ENCODE data around the gene MAPK1.
A peak's percentile ranks its signal among the peaks of the same experiment; 100 is the strongest.

DNA sequence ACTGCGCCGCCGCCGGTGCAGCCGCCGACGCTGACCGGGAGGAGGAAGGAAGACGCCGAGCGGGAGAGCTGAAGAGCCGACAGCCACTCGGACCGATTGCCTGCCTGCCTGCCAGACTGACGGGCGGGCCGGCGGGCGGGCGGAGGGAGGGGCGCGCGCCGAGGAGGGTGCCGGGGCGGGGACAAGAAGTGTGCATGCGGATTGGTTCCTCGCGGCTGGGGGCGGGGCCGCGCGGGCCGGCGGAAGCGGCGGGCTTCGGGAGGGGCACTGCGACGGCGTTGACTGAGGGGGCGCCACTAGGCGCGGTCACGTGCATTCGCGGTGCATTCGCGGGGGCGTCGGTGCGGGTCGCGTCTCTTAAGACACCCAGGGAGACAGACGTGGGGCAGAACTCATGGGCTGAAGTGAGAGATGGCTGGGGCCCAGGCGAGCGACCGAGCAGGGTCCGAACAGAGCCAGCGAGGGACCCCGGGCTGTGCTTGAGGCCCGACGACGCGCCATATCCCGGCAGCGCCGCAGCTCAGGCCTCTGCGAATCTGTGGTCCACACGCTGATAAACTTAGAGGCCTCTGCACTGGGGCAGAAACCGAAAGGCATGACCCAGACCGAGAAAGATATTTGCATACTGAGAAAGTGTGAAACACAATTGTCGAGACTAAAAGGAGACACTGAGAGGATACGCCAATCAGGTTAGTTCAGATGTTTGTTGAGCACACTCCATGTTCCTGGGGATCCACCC lies at the start of gene MAPK1:
- peak; percentile 87 for TF ChIP-seq POLR2AphosphoS5 (IDR thresholded peaks at IDR 0.05; ENCODE audit: borderline replicate concordance, low read depth, low read length)
- TF ChIP-seq EZH2 (IDR thresholded peaks at IDR 0.05): no peak
- TF ChIP-seq FOXP2 (optimal IDR thresholded peaks at IDR 0.05; ENCODE audit: control extremely low read depth, extremely low read length, insufficient read depth): no peak

Measured in SK-N-MC (cell line).